ENCODE measurements around the gene OR10G7.

DNA sequence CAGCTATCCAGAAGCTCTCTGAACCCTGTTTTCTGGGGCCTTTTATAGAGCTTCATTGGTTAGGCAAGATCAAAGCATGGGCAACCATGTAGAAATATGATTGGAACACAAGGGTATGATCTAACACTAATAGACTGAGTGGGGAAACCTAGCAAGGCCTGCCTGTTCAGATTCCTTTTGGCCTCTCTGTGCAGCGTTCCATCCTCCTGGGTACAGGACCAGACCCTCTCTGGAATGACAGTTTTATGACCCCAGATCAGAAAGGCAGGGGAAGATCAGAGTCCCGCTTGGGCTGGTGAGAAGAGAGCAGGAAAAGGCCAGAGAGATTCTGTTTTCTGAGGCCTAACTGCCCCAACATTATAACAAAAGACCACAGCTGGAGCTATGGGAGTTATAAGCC is 37.5 kb upstream of the OR10G7 start:
- TF ChIP-seq POLR2AphosphoS5 (IDR thresholded peaks at IDR 0.05; ENCODE audit: low read depth, low read length), result no peak
- no peak for TF ChIP-seq SIN3A (IDR thresholded peaks at IDR 0.05; ENCODE audit: borderline replicate concordance, insufficient read depth, low read length)
- TF ChIP-seq, protein P1, sequence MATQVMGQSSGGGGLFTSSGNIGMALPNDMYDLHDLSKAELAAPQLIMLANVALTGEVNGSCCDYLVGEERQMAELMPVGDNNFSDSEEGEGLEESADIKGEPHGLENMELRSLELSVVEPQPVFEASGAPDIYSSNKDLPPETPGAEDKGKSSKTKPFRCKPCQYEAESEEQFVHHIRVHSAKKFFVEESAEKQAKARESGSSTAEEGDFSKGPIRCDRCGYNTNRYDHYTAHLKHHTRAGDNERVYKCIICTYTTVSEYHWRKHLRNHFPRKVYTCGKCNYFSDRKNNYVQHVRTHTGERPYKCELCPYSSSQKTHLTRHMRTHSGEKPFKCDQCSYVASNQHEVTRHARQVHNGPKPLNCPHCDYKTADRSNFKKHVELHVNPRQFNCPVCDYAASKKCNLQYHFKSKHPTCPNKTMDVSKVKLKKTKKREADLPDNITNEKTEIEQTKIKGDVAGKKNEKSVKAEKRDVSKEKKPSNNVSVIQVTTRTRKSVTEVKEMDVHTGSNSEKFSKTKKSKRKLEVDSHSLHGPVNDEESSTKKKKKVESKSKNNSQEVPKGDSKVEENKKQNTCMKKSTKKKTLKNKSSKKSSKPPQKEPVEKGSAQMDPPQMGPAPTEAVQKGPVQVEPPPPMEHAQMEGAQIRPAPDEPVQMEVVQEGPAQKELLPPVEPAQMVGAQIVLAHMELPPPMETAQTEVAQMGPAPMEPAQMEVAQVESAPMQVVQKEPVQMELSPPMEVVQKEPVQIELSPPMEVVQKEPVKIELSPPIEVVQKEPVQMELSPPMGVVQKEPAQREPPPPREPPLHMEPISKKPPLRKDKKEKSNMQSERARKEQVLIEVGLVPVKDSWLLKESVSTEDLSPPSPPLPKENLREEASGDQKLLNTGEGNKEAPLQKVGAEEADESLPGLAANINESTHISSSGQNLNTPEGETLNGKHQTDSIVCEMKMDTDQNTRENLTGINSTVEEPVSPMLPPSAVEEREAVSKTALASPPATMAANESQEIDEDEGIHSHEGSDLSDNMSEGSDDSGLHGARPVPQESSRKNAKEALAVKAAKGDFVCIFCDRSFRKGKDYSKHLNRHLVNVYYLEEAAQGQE (IDR thresholded peaks at IDR 0.05; ENCODE audit: insufficient read depth in 1 of 2, low read depth in 2 of 2, low read length in 2 of 2), result no peak
